A673 (cell line): ENCODE results near the gene WDPCP.

Experiments used
- EZH2 ChIP-seq: fragments of 200-600 bp; sonication (generic); IDR thresholded peaks from 2 replicates; pipeline ENCODE4 v1.6.1; 2017; ENCODE audit warnings: borderline replicate concordance, low read depth, mild to moderate bottlenecking, mixed read lengths, antibody characterized with exemption, low read length; ENCODE audit not compliant: poor library complexity, severe bottlenecking
- TF ChIP-seq, protein P1 (sequence below): fragments of 300-800, 200-600 bp; sonication (generic); conservative IDR thresholded peaks from 2 replicates; pipeline ENCODE4 v1.5.1; 2017; ENCODE audit warnings: low read depth, mild to moderate bottlenecking, antibody characterized with exemption, low read length, moderate library complexity, mixed read lengths

DNA sequence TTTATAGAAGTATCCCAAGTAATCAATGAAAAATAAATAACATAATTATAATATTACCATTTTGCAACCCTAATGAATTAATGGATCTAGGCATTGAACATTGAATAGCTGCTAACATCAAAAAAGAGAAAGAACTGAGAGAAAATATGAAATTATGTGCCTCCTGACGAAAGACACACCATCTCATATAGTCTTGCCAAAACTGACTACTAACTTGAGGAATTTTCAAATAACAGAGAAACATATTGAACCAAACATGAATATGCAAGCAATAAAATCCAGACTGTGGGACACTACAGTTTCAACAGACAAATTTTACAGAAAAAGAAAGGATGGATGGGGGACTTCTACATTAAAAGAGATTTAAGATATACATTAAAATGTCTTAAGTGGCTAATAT, 165.7 kb downstream of the WDPCP start:
- TF ChIP-seq, protein P1, sequence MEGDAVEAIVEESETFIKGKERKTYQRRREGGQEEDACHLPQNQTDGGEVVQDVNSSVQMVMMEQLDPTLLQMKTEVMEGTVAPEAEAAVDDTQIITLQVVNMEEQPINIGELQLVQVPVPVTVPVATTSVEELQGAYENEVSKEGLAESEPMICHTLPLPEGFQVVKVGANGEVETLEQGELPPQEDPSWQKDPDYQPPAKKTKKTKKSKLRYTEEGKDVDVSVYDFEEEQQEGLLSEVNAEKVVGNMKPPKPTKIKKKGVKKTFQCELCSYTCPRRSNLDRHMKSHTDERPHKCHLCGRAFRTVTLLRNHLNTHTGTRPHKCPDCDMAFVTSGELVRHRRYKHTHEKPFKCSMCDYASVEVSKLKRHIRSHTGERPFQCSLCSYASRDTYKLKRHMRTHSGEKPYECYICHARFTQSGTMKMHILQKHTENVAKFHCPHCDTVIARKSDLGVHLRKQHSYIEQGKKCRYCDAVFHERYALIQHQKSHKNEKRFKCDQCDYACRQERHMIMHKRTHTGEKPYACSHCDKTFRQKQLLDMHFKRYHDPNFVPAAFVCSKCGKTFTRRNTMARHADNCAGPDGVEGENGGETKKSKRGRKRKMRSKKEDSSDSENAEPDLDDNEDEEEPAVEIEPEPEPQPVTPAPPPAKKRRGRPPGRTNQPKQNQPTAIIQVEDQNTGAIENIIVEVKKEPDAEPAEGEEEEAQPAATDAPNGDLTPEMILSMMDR: no peak
- no peak for TF ChIP-seq EZH2
